Activated gamma-delta T cell treated with anti-CD3 and anti-CD28 coated beads, Interleukin-2, amount 50 U/mL, for 16 hours (primary cell): Measurements from ENCODE around the gene DEFB108B.
"Not testable (repeated sequence)": the region's sequence is repeated elsewhere in the genome, so short reads cannot be mapped to it uniquely, and the experiment has no call there.

Experiments used
- DNase-seq: peaks from one replicate; pipeline ENCODE4 v3.0.0-alpha.2; 2020; ENCODE audit warnings: low read depth

DEFB108B gene, protein sequence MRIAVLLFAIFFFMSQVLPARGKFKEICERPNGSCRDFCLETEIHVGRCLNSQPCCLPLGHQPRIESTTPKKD

DNA sequence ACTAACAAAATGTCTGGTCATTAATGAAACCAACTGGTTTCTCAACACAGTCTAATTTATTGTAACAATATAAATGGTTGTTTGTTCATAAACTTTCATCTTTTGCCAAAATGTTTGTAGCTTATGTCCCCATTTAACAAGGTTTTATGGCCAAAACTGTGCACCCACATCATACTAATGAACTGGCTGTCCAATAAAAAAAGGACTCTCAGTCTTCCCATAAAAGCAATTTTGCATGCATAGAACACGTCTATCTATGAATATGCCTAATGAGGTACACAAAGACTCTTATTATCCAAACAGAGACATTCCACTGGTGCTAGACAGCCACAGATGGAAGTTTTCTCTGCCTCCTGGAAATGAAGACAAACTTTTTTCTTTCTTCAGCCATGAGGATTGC, at the start of gene DEFB108B:
TSS of gene DEFB108B (plus strand) at position 390 of the 400 bp plus-strand sequence. CDS start at position 390, 0 bp downstream.
- not testable (repeated sequence) for DNase-seq

DNA sequence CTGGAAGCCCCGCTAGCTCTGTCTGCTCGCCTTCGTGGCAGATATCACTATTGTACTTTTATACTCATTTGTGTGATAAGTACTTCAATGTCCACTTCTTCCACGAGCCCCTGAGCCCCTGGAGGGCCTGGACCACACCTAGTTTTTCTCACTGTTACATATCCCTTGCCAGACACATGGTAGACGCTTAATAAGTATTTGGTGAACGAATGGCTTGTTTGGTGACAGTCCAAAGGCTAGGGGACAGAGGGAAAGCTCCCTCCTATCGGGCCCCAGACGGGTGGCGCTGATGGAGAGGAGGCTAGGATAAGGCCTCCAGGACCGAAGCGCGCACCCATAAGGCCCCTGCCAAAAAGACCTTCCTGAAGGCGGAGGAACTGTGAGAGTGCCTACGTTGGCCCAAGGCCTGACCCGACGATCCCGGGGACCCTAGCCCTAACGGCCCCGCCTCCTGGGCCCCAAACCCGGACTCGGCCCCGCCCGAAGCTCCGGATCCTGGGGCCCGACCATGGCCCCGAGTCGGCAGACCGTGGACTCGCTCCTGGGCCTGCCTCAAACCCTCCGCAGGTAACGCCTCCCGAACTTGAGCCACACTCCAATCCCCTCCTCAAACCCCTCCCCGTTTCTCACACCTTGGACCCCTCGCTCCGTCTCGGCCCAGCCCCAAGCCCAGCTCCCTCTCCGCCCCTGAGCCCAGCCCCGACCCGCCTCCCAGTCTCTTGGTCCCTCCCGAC, 46.7 kb upstream of the DEFB108B start:
- DNase-seq: not testable (repeated sequence)

DNA sequence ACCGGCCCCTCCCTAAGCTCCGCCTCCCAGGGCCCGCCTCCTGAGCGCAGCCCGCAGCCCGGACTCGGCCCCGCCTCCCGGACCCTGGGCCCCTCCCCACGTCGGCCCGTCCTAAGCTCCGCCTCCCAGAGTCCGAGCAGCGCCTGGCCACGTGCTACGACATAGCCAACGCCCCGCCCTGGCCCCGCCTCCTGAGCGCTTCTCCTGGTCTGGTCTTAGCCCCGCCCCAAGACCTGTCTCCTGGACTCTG, 46.2 kb upstream of the DEFB108B start:
- peak; percentile 95 for DNase-seq

DNA sequence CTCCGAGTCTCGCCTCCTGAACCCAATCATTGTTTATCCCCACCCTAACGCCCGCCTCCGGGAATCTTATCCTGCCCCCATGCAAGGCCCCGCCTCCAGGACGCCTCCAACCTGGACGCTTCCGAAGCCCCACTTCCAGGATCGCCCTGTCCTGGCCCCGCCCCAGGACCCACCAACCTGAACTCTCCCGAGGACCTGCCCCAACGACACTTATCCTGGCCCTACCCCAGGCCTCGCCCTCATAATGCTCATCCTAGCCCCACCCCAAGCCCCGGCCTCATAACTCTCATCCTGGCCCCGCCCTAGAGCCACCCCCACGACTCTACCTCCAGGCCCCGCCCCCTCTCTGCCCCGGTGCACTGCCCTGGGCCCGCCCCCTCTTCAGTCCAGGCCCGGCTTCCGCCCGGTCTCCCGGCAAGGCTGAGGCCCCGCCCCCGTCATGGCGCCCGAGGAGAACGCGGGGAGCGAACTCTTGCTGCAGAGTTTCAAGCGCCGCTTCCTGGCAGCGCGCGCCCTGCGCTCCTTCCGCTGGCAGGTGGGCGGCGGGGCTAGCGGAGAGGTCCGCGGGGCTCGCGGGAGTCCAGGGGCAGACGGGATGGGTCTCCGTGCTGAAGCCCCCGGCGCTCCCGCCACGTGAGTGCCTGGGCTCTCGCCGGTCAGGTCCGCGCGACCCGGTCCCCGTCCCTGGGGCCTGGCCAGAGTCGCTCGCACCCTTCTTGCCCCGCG, 45.7 kb upstream of the DEFB108B start:
- DNase-seq: peak; percentile 86

DNA sequence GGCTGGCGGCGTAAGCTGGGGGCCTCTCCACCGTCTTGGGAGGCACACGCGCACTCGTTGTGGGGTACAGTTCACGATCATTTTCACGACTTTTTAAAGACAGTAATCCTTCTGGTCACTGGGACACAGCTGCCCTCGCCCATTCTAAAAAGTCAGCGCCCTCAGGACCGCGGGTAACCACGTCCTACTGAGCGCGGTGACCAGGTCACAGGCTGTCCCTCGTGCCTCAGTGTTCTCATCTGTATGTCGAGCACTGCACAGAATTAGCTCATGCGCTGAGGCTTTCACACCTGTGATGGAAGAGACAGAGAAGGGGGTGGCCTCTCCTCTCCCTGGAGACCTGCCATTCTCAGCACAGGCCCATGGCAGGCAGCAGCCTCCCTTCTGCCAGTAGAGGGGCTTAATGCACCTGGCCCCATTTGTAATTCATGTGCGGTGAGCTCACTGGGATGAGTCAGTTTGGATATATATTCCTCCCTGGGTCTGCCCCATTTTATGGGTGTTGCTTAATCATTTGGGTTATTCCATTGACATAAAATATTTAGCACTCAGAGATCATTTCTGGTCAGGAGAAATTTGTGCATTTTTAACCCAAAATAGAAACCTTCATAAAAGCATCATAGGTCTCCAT, 45.1 kb upstream of the DEFB108B start:
- peak; percentile 9 for DNase-seq

DNA sequence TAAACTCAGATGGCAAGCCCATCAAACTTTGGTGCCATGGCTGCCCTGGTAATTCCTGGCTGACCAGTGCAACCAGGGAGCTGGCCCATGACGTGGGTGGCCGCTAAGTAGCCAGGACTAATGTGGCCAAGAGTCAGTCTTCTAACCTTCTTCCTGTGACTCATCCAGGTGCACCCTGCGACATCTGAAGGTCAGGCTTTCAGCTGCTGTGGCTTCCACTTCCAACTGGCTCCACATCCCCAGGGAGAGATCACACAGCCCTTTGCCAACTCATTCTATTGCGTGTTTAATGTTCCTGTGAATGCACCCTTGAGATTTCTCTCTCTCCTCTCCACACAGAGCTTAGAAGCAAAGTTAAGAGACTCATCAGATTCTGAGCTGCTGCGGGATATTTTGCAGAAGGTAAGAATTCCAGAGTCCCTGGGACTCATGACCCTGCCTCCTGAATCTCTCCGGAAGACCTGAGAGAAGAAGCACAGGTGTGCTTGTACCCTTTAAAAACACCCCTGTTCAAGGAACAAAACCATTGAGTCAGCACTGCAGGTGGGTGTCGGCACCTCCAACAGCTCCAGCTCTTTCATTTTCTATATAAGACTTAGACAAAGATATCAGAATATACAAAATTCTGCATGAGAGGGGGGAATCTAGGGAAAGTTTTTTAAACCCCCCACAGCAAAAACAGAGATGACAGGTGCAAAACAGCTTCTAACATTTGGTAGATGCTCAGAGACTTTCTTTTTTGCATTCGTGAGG, 43.4 kb upstream of the DEFB108B start:
- not testable (repeated sequence) for DNase-seq

DNA sequence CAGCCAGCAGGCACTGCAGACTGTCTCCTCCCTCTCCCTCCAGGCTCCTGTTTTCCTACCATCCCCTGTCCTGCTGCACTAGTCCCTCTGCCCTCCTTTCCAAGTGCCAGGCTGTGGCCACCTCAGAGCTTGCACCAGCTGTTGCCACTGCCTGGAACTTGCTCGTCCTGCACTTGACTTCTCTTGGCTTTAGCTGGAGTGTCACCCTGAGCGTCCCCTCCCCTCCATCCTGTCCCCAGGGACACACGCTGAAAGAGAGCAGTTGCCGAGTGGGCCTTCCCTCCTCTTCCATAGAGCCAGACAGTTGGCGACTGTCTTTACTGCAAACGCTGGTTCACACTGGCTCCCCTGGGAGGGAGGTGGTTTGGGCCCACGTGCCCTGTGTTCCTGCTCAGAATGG, 41.9 kb upstream of the DEFB108B start:
- DNase-seq: not testable (repeated sequence)

DNA sequence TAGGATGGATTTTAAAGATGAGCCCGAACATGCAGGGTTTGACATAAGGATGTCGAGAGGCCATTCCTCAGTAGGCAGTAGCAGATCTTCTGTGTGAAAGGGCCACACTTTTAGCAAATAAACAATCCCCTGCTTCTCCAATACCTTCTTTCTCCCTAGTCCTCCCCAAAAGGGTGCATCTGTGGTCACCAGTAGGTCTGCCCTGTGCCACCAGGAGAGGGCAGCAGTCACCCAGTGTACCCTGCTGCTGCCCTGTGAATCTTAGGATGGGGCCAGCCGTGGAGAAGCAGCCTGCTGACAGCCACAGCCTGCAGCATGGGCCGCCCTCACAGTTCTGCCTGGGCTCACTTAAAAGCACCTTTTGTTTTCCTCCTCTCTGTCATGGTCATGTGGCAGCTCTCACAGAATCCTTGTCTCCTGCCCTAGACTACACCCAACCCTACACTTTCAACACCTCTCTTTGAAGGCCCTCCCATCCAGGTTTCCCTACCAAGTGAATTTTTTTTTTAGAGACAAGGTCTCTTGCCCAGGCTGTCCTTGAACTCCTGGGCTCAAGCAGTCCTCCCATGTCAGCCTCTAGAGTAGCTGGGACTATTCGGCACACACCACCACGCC, 40.3 kb upstream of the DEFB108B start:
- peak; percentile 29 for DNase-seq

DNA sequence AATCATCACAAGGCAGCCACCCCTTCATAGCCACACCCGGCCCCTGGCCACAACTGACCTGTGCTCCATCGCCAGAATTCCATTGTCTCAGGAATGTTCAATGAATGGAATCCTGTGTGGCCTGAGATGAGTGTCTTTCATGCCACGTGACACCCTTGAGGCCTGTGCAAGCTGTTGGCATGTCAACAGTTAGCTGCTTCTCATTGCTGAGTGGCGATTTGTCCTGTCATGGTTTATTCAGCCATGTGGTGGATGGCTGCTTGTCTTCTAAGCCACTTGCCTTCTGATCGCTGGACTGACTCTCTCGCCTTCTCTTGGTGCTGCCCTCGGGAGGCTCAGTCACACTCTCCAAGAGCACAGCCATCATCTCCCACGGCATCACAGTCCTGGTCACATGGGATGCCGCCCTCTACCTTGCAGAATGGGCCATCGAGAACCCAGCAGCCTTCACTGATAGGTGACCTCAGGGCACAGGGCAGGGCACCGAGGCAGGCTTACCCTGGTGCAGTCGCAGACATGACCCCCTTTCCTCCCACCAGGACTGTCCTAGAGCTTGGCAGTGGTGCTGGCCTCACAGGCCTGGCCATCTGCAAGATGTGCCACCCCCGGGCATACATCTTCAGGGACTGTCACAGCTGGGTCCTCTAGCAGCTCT, 38.5 kb upstream of the DEFB108B start:
- DNase-seq: not testable (repeated sequence)

DNA sequence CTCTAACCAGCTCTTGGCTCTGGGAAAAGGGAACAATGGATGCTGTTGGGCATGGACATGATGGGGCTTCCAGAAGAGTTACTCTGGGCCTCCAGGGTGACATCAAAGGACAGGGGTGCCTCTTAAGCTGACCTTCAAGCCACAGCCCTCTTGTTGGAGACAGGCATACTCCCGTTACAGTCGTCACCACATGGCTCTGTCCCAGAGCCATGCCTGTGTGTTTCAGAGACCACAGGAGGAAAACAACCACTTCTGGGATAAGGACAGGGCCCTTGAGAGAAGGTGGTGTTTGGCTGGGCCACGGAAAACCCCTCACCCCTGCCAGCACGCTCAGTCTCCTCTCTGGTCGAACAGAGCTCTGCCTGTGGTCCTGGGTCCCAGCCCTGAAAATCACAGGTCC, 37.8 kb upstream of the DEFB108B start:
- DNase-seq: not testable (repeated sequence)

DNA sequence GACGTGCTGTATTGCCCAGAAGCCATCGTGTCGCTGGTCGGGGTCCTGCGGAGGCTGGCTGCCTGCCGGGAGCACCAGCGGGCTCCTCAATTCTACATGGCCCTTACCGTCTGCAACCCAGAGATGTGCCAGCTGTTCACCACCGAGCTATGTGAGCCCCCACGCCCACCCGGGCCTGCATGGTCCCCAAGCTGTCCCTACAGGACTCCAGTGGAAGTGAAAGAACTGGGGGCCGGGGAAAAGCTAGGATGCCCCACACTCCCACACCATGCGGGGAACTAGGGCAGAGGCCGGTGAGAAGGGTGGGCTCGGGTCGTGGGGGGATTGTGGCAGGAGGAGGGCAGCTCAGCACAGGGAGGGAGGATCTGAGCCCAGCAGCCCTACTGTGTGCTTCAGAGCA, 37.0 kb upstream of the DEFB108B start:
- DNase-seq: not testable (repeated sequence)

DNA sequence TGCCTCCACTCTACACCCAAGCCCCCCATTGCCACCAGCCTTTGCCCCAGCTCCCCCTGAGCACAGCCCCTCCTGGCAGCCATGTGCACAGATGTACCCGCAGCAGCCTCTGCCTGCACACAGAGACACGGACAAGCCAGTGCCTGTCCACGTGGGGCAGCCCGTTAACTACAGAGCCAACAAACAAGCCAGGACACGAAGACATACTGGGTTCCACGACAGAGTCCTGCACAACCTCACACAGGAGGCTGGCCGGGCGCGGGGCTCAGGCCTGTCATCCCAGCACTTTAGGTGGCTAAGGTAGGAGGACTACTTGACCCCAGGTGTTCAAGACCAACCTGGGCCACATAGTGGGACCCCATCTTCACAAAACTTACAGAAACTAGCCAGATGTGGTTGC, 36.2 kb upstream of the DEFB108B start:
- not testable (repeated sequence) for DNase-seq

DNA sequence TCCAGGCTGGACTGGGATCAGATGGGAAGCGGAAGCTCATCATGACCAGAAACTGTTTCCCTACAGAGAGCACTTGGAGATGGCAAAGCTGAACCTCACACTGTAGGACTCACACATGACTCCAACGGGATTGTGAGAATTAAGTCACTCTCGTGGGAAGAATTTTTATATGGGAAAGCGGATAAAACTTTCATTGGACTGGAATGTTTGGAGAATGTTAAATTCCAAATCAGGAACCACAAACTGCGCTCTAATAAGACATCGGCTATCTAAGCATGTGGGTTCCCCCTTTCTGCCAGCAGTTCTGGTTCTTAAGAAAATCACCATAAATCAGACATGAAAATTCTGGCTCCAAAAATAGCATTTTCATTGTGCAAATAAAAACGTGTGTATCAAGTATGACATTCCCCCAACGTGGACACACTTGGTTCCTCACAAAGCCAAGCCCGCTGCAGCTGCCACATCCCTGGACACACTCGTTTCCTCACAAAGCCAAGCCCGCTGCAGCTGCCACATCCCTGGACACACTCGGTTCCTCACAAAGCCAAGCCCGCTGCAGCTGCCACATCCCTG, 33.4 kb upstream of the DEFB108B start:
- not testable (repeated sequence) for DNase-seq

DNA sequence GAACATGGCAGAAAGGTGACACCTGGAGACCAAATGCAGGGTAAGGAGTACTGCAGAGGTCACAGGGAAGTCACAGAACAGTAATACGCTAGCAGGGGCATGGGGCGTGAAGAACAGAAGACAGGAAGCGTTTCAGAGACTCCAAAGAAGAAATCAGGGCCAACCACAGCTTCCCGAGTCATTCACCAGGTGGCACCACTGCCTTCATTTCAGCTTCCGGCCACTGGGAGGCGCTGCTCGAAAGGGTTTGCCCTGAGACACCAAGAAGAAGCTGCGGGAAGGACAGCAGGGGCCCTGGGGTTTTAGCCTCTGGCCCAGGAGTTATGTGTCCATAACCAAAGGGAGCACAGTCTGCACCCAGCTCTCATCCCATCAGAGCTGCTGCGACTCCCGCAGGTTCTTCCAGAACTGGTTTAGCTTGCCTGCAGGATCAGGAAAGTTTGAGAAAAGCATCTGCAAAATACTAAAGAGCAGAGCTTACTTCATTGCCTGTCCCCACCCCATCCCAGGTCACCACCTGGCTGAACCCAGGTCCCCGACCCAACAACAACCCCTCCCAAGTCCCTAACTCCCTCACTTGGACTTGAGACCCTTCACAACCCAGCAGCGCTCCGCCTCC, 32.6 kb upstream of the DEFB108B start:
- DNase-seq: peak; percentile 69

DNA sequence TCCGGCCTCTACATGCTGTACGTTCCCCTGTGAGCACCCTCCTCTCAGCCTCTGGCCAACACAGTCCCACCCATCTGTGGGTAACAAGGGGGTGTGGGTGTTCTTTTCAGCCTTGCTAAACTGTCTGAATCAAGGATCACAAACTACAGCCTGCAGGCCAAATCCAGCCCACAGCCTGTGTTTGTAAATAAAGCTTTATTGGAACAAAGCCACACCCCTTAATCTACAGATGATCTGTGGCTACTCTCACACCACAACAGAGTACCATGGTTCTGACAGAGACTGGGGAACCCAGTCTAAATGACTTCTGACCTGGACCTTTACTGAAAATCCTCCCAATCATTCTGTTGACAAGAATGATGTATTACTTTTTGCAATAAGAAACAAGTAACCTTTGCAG, 32.0 kb upstream of the DEFB108B start:
- DNase-seq: not testable (repeated sequence)

DNA sequence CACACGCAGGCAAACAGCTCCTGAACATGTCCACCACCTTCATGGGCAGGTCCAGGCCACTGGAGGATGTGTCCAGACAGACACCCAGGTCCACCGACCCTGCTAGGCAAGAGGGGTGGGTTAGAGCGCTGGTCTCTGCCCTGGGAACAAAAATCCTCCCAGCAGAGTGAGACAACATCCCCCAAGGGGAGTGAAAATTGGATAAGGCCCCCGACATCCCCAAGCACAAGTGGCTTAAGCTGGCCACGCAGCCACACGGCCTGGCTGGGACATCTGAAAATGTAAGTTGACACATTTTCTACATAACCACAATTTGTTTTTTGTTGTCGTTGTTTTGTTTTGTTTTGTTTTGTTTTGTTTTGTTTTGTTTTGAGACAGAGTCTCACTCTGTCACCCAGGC, 30.1 kb upstream of the DEFB108B start:
- not testable (repeated sequence) for DNase-seq

DNA sequence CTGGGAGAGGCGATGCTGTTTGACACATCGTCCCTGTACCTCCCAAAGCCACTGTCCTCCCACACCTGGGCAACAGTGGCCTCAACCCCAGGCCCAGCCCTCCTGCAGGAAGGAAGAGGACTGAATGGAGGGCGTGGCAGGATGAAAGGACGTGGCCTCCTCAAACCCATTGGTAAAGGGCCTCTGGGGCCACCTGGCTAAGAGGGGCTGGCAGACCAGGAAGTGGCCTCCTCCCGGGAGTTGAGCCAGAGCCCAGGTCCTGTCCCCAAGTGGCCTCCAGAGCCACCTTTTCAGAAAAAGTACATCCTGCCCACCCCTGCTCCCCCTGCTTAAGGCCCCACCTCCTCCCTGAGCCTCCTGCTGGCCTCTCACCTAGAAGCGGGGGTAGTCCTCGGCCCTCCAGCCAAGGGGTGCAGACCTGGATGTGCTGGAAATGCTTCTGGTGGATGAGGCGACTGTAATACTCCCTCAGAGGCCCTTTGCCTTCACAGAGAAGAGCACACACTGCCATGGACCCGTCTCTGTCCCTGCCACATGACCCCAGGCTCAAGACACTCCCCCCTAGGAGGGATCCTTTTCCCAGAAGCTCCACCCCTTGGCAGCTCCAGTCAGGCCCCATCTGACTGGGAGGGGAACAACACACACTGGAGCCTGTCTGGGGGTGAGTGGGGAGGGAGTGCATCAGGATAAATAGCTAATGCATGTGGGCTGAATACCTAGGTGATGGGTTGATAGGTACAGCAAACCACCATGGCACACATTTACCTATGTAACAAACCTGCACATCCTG, 28.6 kb upstream of the DEFB108B start:
- not testable (repeated sequence) for DNase-seq

DNA sequence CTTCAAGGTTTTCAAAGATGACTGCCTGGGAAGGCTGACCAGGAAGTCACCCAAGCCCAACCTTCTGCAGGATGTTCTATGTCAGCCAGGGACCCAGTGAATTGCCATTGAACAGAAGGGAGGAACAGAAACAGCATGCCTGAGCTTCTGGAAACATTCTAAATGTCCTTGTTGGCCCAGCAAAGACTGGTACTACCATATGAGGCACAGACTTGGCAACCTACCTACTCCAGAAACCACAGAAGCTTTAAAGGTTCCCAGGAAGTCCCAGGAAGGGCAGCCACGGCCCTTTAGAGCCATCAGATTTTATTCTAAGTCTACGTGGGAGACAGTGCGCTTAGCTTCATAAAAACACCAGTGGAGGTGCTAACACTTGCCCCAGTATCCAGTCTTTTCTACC, 20.5 kb upstream of the DEFB108B start:
- not testable (repeated sequence) for DNase-seq

DNA sequence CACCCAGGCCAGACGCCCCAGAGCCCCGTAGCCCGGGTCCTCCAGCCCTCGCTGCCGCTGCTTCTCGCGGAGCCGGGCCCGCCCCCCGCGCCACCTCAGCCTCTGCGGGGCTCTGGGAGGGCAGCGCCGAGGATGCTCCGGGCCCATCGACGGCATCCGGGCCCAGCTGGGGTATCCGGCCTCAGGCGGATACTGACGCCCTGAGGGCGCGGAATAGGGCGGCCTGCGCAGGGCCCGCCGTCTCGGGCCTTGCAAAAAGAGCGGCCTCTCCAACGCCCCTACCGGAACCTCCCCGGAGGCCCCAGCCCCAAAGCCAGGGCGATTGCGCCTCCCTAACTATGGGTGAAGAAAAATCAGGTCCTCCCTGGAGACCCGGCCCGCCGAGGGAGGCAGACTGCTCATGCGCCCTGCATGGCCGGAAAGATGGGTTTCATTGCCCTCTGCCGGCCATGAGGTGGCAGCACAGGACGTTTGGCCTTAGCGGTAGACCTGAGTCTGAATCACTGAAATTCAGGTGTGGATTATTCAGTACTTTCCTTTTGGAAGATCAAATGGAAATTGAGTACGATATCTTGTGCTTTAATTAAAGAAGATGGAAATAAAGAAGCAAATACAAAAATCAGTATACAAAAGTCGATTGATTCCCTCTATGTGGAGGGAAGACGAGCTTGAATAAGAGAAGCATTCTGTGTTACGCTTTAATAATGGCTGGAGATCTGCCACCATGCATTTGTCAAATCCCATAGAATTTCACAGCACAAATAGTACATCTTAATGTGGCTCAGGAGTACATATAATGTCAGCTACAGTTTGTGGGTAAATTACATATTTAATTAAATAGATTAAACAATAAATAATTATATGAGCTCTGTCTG, 19.3 kb upstream of the DEFB108B start:
- DNase-seq: peak; percentile 71
